HS-5 (cell line): ENCODE results near the gene PTS.
"Not testable (repeated sequence)": the region's sequence is repeated elsewhere in the genome, so short reads cannot be mapped to it uniquely, and the experiment has no call there.

ENCODE experiments used
- DNase-seq: peaks from one replicate; pipeline ENCODE4 v3.0.0-alpha.2; 2012; ENCODE audit warnings: low read depth

PTS gene

GRCh38 chr11:112226062-112226830 is at the start of gene PTS:
TSS of gene PTS (plus strand) at chr11:112226428. CDS start at chr11:112226444, 16 bp downstream.
- DNase-seq: peak; percentile 67

DNA sequence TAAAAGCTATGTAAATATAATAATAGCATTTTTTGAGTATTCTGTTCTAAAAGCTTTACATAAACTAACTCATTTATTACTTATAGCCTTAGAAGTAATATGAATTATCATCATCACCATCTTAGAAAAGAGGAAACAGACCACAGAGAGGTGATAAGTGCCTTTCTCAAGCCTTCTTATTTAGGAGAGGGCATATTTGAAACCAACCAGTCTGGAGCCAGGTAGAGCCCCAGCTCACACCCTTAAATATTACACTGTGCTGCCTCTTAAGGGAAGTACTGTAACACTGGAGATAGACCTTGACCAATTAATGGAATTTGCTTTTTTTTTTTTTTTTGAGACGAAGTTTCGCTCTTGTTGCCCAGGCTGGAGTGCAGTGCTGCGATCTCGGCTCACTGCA is 48.6 kb upstream of the PTS start:
- no peak for DNase-seq

DNA sequence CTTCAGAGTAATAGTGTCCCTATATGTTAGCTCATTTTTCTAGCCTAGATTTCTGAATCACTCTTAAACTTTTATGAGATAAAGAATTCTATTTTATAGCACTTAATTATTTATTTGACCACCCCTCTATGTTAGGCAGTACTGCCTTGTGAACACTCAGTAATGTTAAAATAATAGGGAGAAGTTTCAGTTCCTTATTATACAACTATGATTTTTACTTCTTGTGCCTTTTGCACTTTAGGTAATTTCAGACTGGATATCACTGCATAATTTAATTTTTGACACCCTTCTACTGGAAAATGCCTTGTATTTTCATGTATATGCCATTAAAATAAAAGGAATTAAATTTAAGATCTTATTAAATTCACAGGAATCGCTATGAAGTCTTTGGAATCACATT is 47.8 kb upstream of the PTS start:
- no peak for DNase-seq

DNA sequence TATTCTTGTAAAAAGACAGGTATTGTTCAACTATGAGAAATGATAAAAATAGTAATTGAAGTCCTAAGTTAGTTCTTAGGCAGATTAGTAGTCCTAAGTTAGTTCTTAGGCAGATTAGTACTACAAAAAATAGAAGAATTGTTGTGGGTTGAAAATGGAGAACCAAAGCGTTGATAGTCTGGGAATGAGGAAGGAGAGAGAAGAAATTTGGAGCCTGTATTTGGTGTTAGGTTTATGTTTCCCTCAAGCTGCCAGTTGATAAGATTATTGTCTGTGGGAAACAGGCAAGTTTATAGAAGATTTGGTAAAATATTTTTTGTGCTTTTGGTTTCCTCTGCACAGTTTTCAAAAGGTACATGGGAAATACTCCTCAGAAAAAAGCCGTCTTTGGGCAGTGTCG is 47.3 kb upstream of the PTS start:
- DNase-seq: no peak

- no peak for DNase-seq
Observed at GRCh38 chr11:112179601-112180000, 46.6 kb upstream of the PTS start.

- no peak for DNase-seq
Observed at GRCh38 chr11:112182867-112183266, 43.4 kb upstream of the PTS start.

DNA sequence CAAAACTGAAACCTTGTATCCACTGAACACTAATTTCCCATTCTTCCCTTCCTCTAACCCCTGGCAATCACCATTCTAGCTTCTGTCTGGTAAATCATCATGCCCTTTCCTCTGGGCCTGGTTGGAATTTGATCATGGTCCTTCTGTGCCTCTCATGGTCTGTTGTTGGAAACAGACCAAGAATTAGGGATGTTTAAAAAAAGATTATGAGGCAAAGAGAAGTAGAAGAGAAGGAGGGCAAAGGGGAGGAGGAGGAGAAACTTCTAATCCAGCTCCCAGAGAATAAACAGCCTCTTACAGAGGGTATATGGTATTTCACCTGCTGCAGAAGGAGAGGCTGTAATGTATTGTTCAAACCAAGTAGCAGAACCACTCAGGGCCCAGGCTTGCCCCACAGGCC is 40.3 kb upstream of the PTS start:
- DNase-seq: no peak

GRCh38 chr11:112186304-112186703 is 39.9 kb upstream of the PTS start:
- DNase-seq: no peak

GRCh38 chr11:112195113-112195512 is 31.1 kb upstream of the PTS start:
- not testable (repeated sequence) for DNase-seq

- no peak for DNase-seq
Observed at GRCh38 chr11:112195951-112196351, 30.3 kb upstream of the PTS start.

- no peak for DNase-seq
Observed at GRCh38 chr11:112196519-112197087, 29.6 kb upstream of the PTS start.

GRCh38 chr11:112199101-112199500 is 27.1 kb upstream of the PTS start:
- DNase-seq: not testable (repeated sequence)

DNA sequence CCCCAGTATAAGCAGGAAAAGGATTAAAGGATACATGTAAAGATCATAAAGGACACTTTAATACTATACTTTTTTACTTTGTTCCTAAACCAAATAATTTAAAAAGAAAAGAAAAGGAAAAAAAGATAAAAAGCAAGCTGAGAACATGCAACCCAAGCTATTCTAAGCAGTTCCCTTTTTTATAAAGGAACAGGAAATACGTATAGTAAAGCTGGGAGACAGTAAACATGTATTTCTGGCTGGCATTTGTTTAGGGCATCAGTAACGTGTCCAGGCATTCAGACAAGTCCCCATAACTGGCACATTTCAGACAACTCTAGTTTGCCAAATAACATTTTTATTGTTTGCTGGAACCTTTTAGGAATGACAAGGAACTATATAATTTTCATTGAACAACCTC is 26.0 kb upstream of the PTS start:
- DNase-seq: no peak

DNA sequence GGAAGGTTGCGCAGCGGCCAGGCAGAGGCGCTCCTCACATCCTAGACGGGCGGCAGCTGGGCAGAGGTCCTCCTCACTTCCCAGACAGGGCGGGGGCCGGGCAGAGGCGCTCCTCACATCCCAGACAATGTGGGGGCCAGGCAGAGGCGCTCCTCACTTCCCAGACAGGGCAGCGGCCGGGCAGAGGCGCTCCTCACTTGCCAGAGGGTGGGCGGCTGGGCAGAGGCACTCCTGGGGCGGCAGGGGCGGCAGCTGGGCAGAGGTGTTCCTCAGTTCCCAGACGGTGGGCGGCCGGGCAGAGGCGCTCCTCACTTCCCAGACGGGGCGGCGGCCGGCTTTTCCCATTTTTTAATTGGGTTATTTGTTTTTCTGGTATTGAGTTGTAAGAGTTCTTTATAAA is 20.2 kb upstream of the PTS start:
- no peak for DNase-seq

- no peak for DNase-seq
Observed at GRCh38 chr11:112210890-112211289, 15.3 kb upstream of the PTS start.

DNA sequence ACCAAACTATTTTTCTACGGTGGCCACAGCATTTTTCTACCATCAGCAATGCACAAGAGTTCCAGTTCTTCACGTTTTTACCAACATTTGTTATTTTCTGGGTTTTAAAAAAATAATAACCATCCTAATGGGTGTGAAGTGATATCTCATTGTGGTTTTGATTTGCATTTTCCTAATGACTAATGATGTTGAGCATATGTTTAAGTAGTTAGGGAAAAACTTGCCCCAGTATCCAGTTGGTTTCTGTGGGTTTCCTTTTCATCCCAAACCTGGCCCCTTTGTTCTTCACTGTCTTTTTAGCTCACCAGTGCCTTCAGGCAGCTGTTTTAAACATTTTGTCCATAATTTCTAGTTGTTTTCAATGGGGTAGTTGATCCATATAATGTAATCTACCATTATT is 14.7 kb upstream of the PTS start:
- no peak for DNase-seq

DNA sequence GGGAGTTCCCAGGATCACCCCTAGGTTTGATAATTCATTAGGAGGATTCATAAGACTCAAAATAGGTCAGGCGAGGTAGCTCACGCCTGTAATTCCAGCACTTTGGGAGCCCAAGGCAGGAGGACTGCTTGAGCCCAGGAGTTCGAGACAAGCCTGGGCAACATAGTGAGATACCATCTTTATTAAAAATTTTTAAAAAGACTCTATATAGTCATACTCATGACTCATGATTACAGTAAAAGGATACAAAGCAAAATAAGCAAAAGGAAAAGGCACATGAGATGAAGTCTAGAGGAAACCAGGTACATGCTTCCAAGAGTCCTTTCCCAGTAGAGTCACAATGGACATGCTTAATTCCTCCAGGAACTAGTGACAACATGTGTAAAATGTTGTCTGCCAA is 13.9 kb upstream of the PTS start:
- DNase-seq: no peak

DNA sequence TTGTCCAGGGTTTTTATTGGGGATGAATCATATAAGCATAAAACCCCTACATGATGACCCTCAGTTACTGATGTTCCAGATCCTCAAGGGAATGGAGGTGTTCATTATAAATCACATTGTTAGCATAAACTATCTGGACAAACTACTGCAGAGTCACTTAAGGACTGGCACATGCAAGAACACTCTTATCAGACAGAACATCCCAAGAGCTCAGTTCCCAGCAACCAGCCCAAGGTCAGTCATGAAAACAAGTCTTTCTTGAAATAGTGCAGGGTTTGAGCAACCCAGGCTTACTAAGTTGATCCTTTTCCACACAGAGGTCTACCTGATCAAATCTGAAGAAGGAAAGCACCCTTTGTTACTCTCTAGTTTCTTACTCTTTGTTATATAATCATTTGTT is 13.5 kb upstream of the PTS start:
- no peak for DNase-seq

DNA sequence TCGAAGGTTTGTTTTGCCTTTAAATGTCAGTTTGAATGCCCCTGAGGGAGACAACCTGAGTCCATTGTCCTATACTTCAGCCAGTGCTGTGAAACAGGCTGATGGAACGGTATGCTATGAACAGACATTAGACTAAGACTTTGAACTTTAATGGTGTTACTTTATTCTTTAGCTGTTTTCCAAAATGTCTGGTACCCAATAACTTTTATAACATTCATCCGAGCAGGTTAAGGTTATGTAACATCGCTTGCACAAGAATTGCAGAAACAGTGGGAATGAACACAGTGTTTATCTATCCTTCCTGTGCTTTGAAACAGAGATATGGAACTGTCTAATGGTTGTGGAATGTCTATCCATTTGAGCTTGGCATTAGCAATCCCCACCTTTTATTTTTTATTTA is 12.5 kb upstream of the PTS start:
- no peak for DNase-seq

DNA sequence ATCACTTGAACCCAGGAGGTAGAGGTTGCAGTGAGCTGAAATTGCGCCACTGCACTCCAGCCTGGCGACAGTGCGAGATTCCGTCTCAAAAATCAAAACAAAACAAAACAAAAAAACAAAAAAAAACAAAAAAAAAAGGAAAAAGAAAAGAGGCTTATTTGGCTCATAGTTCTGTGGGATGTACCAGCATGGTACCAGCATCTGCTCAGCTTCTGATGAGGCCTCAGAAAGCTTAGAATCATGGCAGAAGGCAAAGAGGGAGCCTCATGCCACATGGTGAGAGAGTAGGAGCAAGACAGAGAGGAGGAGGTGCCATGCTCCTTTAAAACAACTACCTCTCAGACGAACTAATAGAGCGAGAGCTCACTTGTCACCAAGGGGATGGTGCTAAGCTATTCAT is 10.6 kb upstream of the PTS start:
- DNase-seq: no peak

DNA sequence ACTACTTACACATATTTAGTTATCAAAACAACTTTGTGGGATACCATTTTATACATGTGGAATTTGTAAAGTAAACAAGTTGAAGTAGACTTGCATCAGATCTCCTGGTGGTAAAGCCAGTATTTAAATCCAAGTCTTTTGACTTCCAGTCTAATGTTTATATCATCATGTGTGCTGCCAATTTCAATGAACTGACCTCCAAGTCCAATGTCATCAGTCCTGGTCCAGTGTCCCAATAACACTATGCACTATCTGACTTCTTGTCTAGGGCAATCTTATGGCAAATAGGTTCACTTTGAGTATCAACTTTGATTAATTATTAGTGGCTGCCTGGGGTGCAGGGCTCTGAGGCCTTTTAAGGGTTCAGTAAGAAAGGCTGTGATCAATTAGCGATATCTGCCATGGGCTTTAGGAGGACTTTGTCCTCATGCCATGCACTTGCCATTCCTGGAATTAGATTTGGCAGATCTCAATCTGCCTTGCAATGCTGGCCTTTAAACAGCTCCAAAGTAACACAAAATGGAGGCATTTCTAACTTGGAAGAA is 9.6 kb upstream of the PTS start:
- no peak for DNase-seq

DNA sequence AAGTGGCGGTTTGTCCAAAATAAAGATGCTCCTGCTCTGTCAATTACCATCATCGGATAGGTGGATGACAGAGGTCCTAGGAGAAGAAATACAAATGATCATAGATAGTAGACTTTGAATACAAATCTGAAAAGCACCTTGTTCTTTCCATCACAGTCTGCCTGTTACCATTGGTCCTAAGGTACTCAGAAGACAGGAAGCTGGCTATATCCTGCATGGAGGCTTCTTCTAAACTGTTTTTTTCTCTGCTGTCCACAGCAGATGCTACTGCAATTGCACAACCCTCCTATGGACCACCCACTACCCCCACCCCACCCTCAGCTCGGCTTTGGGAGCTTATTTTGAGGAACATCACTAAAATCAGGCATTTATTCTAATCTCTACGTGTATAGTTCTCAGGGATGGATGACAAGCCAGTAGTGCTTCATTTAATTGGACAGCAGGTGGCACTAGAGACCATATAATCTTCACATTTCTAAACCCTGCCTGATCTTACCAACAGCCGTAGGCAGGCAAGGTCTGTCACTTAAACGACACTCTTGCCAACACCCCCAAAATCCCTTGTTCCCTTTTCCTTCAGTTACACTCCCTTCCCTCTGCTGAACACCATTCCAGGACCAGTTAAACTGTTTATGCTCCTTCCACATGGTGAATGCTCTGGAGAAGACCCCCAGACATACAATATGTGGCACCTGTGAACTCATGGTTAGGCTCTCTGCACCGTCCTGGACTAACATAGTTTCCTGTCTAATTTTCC is 6.6 kb upstream of the PTS start:
- peak; percentile 52 for DNase-seq

- no peak for DNase-seq
Observed at GRCh38 chr11:112221274-112221835, 4.9 kb upstream of the PTS start.
